Omental fat pad (tissue), 4 donors: ENCODE results near the gene TGDS. TPM values are rescaled to one million over a fixed set of nuclear protein-coding genes. Genes with fewer than 3 reads are reported as not detected.

Experiments used
- ATAC-seq: fragments of 150-250 bp; one replicate; pipeline ENCODE4 v1.9.1; 2016; ENCODE audit warnings: mild to moderate bottlenecking, moderate library complexity; ENCODE audit not compliant: low FRiP score
- DNase-seq: peaks from one replicate; pipeline ENCODE4 v3.0.0-alpha.2; 2019; ENCODE audit warnings: low spot score
- CTCF ChIP-seq, 3 donors: fragments of 450-650 bp; IDR thresholded peaks; one replicate each; pipeline ENCODE4 v1.5.1; 2016 to 2017; ENCODE audit warnings: antibody characterized with exemption in 3 of 3, mild to moderate bottlenecking in 3 of 3, moderate library complexity in 2 of 3
- total RNA-seq, 4 donors: library from RNA; depleted of rRNA; stranded (reverse); fragments of >200 nt; gene quantifications; one replicate each; pipeline ENCODE4 v1.1.0, GENCODE V29; 2016

The TGDS gene
- total RNA-seq, 4 donors from 2014 or later: 10.7 to 21.3 (median 13.7) TPM

GRCh38 chr13:94630858-94631257, 34.9 kb upstream of the TGDS start:
- no peak for DNase-seq
- no peak for TF ChIP-seq CTCF (IDR thresholded peaks at IDR 0.05)
- no peak for ATAC-seq

- no peak for ATAC-seq
- no peak for TF ChIP-seq CTCF (IDR thresholded peaks at IDR 0.05)
Measured at GRCh38 chr13:94623316-94623715, 27.4 kb upstream of the TGDS start.

GRCh38 chr13:94622344-94622743, 26.4 kb upstream of the TGDS start:
- ATAC-seq (no peak), DNase-seq (no peak)
- TF ChIP-seq CTCF (IDR thresholded peaks at IDR 0.05): no peak

More at GRCh38 chr13:94623316-94623715, 27.4 kb upstream of the TGDS start:
- DNase-seq: no peak

GRCh38 chr13:94620286-94620896, 24.4 kb upstream of the TGDS start:
- DNase-seq (no peak), ATAC-seq (no peak)
- no peak for TF ChIP-seq CTCF (IDR thresholded peaks at IDR 0.05)

GRCh38 chr13:94617389-94618000, 21.5 kb upstream of the TGDS start:
- DNase-seq (no peak), ATAC-seq (no peak)
- TF ChIP-seq CTCF (IDR thresholded peaks at IDR 0.05): no peak

- ATAC-seq (no peak), DNase-seq (no peak)
- no peak for TF ChIP-seq CTCF (IDR thresholded peaks at IDR 0.05)
Measured at GRCh38 chr13:94613051-94613450, 17.1 kb upstream of the TGDS start.

- no peak for DNase-seq
- no peak for ATAC-seq
- TF ChIP-seq CTCF (IDR thresholded peaks at IDR 0.05): no peak
Measured at GRCh38 chr13:94612050-94612449, 16.1 kb upstream of the TGDS start.
